OCI-LY3 (cell line): Measurements from ENCODE around the gene LCE7A.

Experiments
- H2AFZ ChIP-seq: fragments of 200-600, 300-600 bp; shearing (Covaris generic); 2 replicates; pipeline ENCODE4 v1.6.0; 2014; ENCODE audit warnings: antibody characterized with exemption, low read depth, low read length
- H3K27ac ChIP-seq: fragments of 200-600, 300-600 bp; sonication (generic); 2 replicates; pipeline ENCODE4 v1.5.1; 2014; ENCODE audit warnings: mild to moderate bottlenecking, low read length, moderate library complexity, mixed read lengths
- H3K27me3 ChIP-seq: fragments of 200-600, 300-600 bp; sonication (generic); 2 replicates; pipeline ENCODE4 v1.6.1; 2014; ENCODE audit warnings: low read depth, low read length, mixed read lengths
- H3K36me3 ChIP-seq: fragments of 200-600, 300-600 bp; sonication (generic); replicated peaks from 2 replicates; pipeline ENCODE3; 2014; ENCODE audit warnings: low read depth, low read length, mixed read lengths
- H3K4me1 ChIP-seq: fragments of 300-600, 200-600 bp; sonication (generic); 2 replicates; pipeline ENCODE4 v1.6.1; 2014; ENCODE audit warnings: low read length, mixed read lengths
- H3K4me2 ChIP-seq: fragments of 200-600, 300-600 bp; sonication (generic); 2 replicates; pipeline ENCODE4 v1.6.1; 2014; ENCODE audit warnings: low read length, mixed read lengths
- H3K4me3 ChIP-seq: fragments of 300-600, 200-600 bp; sonication (generic); 2 replicates; pipeline ENCODE4 v1.5.1; 2014; ENCODE audit warnings: antibody characterized with exemption, mild to moderate bottlenecking, low read length, moderate library complexity
- H3K79me2 ChIP-seq: fragments of 300-600, 200-600 bp; shearing (Covaris generic); 2 replicates; pipeline ENCODE4 v1.6.1; 2014; ENCODE audit warnings: mild to moderate bottlenecking, low read length, mixed read lengths
- H3K9ac ChIP-seq: fragments of 300-600, 200-600 bp; shearing (Covaris generic); 2 replicates; pipeline ENCODE4 v1.6.0; 2014; ENCODE audit warnings: mild to moderate bottlenecking, low read length, moderate library complexity
- H3K9me3 ChIP-seq: fragments of 200-600, 300-600 bp; shearing (Covaris generic); 2 replicates; pipeline ENCODE4 v1.6.1; 2014; ENCODE audit warnings: low read length, mixed read lengths; ENCODE audit not compliant: insufficient read depth
- H4K20me1 ChIP-seq: fragments of 200-600, 300-600 bp; sonication (generic); 2 replicates; pipeline ENCODE4 v1.6.1; 2016; ENCODE audit warnings: low read length, mixed read lengths; ENCODE audit not compliant: insufficient read depth
- EZH2phosphoT487 ChIP-seq: fragments of 200-600 bp; shearing (Covaris generic); IDR thresholded peaks from 2 replicates; pipeline ENCODE4 v1.6.1; 2018; ENCODE audit warnings: antibody characterized with exemption, mixed run types, low read depth
- TF ChIP-seq, protein P1 (sequence below): fragments of 200-600, 300-600 bp; sonication (generic); IDR thresholded peaks from 2 replicates; pipeline ENCODE4 v1.5.1; 2014; ENCODE audit warnings: antibody characterized with exemption, low read length, low read depth

LCE7A gene

DNA sequence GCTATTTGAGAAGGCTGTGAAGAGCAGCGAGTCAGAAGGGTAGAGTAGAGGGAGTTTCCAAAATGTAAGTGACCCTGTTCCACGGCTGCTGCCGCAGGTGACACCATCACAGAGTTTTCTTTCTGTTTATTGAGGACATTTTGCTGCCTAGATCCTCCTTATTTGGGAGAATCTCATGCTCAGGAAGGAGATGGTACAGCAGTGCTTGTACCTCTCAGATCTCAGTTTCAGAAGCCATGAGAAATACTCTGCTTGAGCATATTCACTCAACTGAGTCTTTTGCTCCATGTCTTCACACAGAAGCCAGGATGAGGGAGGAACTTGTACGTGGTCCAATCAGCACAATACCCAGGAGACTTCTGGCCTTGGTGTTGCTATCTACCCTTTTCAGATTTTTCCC lies 1.6 kb downstream of the LCE7A start:
- Histone ChIP-seq H3K27me3 (peaks cover 44% of the 10 kb centered on the region), H3K36me3 (no peaks in the 10 kb centered on the region), H3K4me3 (no peak overlapping the region), H3K4me1 (peaks cover 7% of the 10 kb centered on the region; the same call in 1 of the 2 replicates), H3K27ac (no peak overlapping the region), H2AFZ (no peak overlapping the region), H3K4me2 (no peak overlapping the region), H3K9ac (no peak overlapping the region), H3K9me3 (no peaks in the 10 kb centered on the region), H3K79me2 (no peaks in the 10 kb centered on the region), H4K20me1 (no peaks in the 10 kb centered on the region)
- no peak for TF ChIP-seq EZH2phosphoT487
- TF ChIP-seq, protein P1, sequence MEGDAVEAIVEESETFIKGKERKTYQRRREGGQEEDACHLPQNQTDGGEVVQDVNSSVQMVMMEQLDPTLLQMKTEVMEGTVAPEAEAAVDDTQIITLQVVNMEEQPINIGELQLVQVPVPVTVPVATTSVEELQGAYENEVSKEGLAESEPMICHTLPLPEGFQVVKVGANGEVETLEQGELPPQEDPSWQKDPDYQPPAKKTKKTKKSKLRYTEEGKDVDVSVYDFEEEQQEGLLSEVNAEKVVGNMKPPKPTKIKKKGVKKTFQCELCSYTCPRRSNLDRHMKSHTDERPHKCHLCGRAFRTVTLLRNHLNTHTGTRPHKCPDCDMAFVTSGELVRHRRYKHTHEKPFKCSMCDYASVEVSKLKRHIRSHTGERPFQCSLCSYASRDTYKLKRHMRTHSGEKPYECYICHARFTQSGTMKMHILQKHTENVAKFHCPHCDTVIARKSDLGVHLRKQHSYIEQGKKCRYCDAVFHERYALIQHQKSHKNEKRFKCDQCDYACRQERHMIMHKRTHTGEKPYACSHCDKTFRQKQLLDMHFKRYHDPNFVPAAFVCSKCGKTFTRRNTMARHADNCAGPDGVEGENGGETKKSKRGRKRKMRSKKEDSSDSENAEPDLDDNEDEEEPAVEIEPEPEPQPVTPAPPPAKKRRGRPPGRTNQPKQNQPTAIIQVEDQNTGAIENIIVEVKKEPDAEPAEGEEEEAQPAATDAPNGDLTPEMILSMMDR, result no peak

DNA sequence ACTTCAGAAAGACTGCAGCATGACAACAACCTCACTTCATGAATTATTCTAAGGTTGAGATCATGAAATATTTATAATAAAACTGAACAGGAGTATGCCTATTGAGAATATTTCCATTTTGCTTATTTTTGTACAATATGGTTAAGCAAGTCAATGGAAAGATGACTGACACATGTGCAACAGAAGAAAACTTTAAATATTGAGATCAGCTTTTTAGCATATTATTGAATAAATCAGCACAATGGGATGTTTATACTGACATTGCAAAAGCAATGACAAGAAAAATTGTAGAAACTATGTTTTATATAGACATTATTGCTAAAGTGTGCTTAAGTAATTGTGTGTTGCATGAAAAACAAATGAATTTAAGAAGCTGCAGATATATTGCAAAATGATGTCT lies 4.6 kb downstream of the LCE7A start:
- H3K4me2 ChIP-seq, result no peak overlapping the region
- no peaks in the 10 kb centered on the region for H3K9me3 ChIP-seq
- no peaks in the 10 kb centered on the region for H3K79me2 ChIP-seq
- TF ChIP-seq, protein P1, result no peak
- TF ChIP-seq EZH2phosphoT487, result no peak
- no peak overlapping the region for H3K9ac ChIP-seq
- no peaks in the 10 kb centered on the region for H3K36me3 ChIP-seq
- H3K4me1 ChIP-seq, result peaks cover 7% of the 10 kb centered on the region; the same call in 1 of the 2 replicates
- no peak overlapping the region for H3K4me3 ChIP-seq
- H2AFZ ChIP-seq, result no peak overlapping the region
- H4K20me1 ChIP-seq, result no peaks in the 10 kb centered on the region
- H3K27ac ChIP-seq, result no peak overlapping the region
- peaks cover 48% of the 10 kb centered on the region for H3K27me3 ChIP-seq

DNA sequence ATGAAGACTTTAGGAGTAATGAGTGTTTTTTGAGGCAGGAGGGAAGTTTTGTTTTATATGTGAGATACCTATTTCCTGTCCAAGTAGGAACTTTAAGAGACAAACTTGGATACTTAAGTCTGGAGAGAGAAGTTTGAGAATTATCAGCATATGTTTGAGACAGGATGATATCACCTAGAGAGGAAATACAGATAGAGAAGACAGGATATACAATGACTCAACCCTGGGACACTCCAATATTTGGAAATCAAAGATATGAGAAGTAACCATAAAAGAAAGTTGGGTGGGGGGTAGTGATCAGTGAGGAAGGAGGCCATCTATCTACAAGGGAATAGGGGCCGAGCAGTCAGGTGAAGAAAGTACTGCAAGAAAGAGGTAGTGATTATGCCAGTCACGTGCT lies 6.5 kb downstream of the LCE7A start:
- H2AFZ ChIP-seq, result no peak overlapping the region

DNA sequence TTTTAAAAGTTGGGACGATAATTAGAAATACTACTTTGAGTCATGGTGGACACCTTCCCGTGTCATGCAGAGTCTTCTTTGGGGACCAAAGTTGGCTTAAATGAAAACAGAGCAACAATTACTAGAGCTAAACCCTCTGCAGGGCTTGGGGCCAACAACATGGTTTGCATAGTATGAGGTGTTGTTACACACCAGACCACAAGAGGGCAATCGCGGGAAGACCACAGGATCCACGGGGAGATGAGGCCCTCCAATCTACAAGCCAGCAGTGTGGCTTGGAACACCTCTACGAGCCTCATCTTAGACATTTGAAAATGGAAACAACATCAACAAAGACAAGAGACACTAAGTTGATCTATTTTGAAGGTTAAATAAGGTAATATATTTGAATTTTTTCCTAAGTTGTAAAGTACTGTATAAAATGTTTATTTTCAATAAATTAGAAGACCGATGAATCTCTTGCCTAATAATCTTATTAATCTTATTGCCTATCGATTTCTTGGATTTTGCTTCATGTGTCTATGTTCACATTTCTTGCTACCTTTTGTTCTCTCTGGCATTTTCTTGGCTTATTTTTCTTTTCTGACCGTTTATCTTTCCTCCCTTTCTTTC lies 10.1 kb downstream of the LCE7A start:
- H3K9ac ChIP-seq, result no peak overlapping the region
- H3K9me3 ChIP-seq, result no peaks in the 10 kb centered on the region
- no peaks in the 10 kb centered on the region for H3K4me1 ChIP-seq
- H3K79me2 ChIP-seq, result no peaks in the 10 kb centered on the region
- no peaks in the 10 kb centered on the region for H4K20me1 ChIP-seq
- TF ChIP-seq, protein P1, result peak; percentile 78
- no peak for TF ChIP-seq EZH2phosphoT487
- peaks cover 51% of the 10 kb centered on the region for H3K27me3 ChIP-seq
- no peaks in the 10 kb centered on the region for H3K36me3 ChIP-seq
- no peak overlapping the region for H3K4me3 ChIP-seq
- no peak overlapping the region for H3K4me2 ChIP-seq
- no peak overlapping the region for H2AFZ ChIP-seq
- H3K27ac ChIP-seq, result no peak overlapping the region

More for the DNA sequence above, 6.5 kb downstream of the LCE7A start:
- no peak overlapping the region for H3K9ac ChIP-seq
- H4K20me1 ChIP-seq, result no peaks in the 10 kb centered on the region
- TF ChIP-seq EZH2phosphoT487, result no peak
- TF ChIP-seq, protein P1, result no peak
- no peak overlapping the region for H3K27ac ChIP-seq
- no peak overlapping the region for H3K4me3 ChIP-seq
- H3K4me1 ChIP-seq, result peaks cover 2% of the 10 kb centered on the region; the same call in 1 of the 2 replicates
- no peak overlapping the region for H3K4me2 ChIP-seq
- H3K79me2 ChIP-seq, result no peaks in the 10 kb centered on the region
- no peaks in the 10 kb centered on the region for H3K36me3 ChIP-seq
- no peaks in the 10 kb centered on the region for H3K9me3 ChIP-seq
- H3K27me3 ChIP-seq, result peaks cover 45% of the 10 kb centered on the region
